Left cardiac atrium (tissue), 4 donors: Measurements from ENCODE around the gene TMEM151B. TPM values are rescaled to one million over a fixed set of nuclear protein-coding genes. Genes with fewer than 3 reads are reported as not detected.
"Not testable (repeated sequence)": the region's sequence is repeated elsewhere in the genome, so short reads cannot be mapped to it uniquely, and the experiment has no call there.

Source experiments
- ATAC-seq, 2 donors: fragments of 200-7000 bp; cut with Tn5 transposase; one replicate each; pipeline ENCODE4 v1.9.1; 2020; ENCODE audit warnings: mild to moderate bottlenecking in 2 of 2, moderate library complexity in 2 of 2
- DNase-seq: peaks from one replicate; pipeline ENCODE4 v3.0.0-alpha.2; 2020
- intact Hi-C, 2 donors: fragments of 100-400 bp; cut with DNase I; formaldehyde crosslinking; loops; one replicate each; pipeline versions ENCODE4 v1.14.1 to v1.15.1; 2022 to 2023
- total RNA-seq, 2 donors: library from RNA; stranded (reverse); fragmentation: NEBNext Ultra II Directional; extraction: Animal tissue kit (Norgen Biotek cat#: 25700); gene quantifications; one replicate each; pipeline ENCODE4 v1.2.1, GENCODE V29; 2021
- donor health status: DM: no; HTN: yes; CAD: no.
- donor health status: DM: no; HTN: yes; CAD: no; lungs with severe emphysema.
- donor health status: DM: yes; HTN: yes; CAD: no.
- donor health status: Dilated cardiomyopathy.

TMEM151B gene
- total RNA-seq, 2 donors from 2014 or later: 0.05 TPM; not detected in 1

GRCh38 chr6:44230034-44230675 lies 40.1 kb upstream of the TMEM151B start:
- ATAC-seq (no peak), DNase-seq (no peak)
- intact Hi-C loops: loop anchor here (10.0 kb wide), 1 partner anchor 125 kb away; no protein-coding TSS in a partner anchor

GRCh38 chr6:44231426-44231825 lies 38.8 kb upstream of the TMEM151B start:
- intact Hi-C loops: loop anchor here (10.0 kb wide), 1 partner anchor 127 kb away; no protein-coding TSS in a partner anchor
- ATAC-seq, DNase-seq: not testable (repeated sequence)

GRCh38 chr6:44232676-44233566 lies 37.3 kb upstream of the TMEM151B start:
- no peak for DNase-seq
- no peak for ATAC-seq
- intact Hi-C loops: loop anchor here (10.0 kb wide), 1 partner anchor 128 kb away; no protein-coding TSS in a partner anchor

- no peak for DNase-seq
- ATAC-seq: peak; percentile 0 to 1
- intact Hi-C loops: loop anchor here (10.0 kb wide), 1 partner anchor 129 kb away; no protein-coding TSS in a partner anchor
These were observed 36.6 kb upstream of the TMEM151B start for GRCh38 chr6:44233567-44234100.

- peak; percentile 88 for DNase-seq
- intact Hi-C loops: loop anchor here (5.0 to 10.0 kb wide), 2 partner anchors 62 to 130 kb away; no protein-coding TSS in a partner anchor
- ATAC-seq: peak; percentile 62 to 67
These were observed 35.9 kb upstream of the TMEM151B start for GRCh38 chr6:44234101-44235025.

GRCh38 chr6:44235269-44235668 lies 35.0 kb upstream of the TMEM151B start:
- DNase-seq: no peak
- ATAC-seq: no peak
- intact Hi-C loops: loop anchor here (5.0 to 10.0 kb wide), 2 partner anchors 63 to 130 kb away; no protein-coding TSS in a partner anchor

GRCh38 chr6:44235891-44236516 lies 34.2 kb upstream of the TMEM151B start:
- intact Hi-C loops: loop anchor here (5.0 to 10.0 kb wide), 2 partner anchors 64 to 131 kb away; no protein-coding TSS in a partner anchor
- DNase-seq (peak; percentile 7), ATAC-seq (no peak)

- DNase-seq (peak; percentile 92), ATAC-seq (peak; percentile 80 to 91)
- intact Hi-C loops: loop anchor here (5.0 to 10.0 kb wide), 2 partner anchors 65 to 132 kb away; no protein-coding TSS in a partner anchor
These were observed 33.0 kb upstream of the TMEM151B start for GRCh38 chr6:44237021-44237812.

GRCh38 chr6:44237813-44238433 lies 32.3 kb upstream of the TMEM151B start:
- DNase-seq (peak; percentile 83), ATAC-seq (peak; percentile 80 to 86)
- intact Hi-C loops: loop anchor here (2.0 to 10.0 kb wide), 3 partner anchors 65 to 133 kb away; no protein-coding TSS in a partner anchor

GRCh38 chr6:44238687-44239350 lies 31.4 kb upstream of the TMEM151B start:
- intact Hi-C loops: loop anchor here (2.0 to 10.0 kb wide), 3 partner anchors 66 to 134 kb away; no protein-coding TSS in a partner anchor
- DNase-seq (peak; percentile 11), ATAC-seq (no peak)

GRCh38 chr6:44243345-44243744 lies 26.9 kb upstream of the TMEM151B start:
- ATAC-seq (no peak), DNase-seq (peak; percentile 2)
- intact Hi-C loops: no loop called here

- DNase-seq: no peak
- intact Hi-C loops: no loop called here
- no peak for ATAC-seq
These were observed 24.8 kb upstream of the TMEM151B start for GRCh38 chr6:44245391-44245911.

GRCh38 chr6:44245912-44246662 lies 24.2 kb upstream of the TMEM151B start:
- intact Hi-C loops: no loop called here
- DNase-seq (peak; percentile 93), ATAC-seq (peak; percentile 81 to 86)

- ATAC-seq: peak; percentile 87 to 90
- intact Hi-C loops: no loop called here
- peak; percentile 95 for DNase-seq
These were observed 23.4 kb upstream of the TMEM151B start, which contains the start of gene HSP90AB1 for GRCh38 chr6:44246663-44247337. TSS of gene HSP90AB1 (plus strand) at chr6:44247101. CDS start at chr6:44248630, 1,529 bp downstream.
